ENCODE measurements around the gene KCNAB2. TPM values are rescaled to one million over a fixed set of nuclear protein-coding genes. Genes with fewer than 3 reads are reported as not detected.

KCNAB2 gene
- total RNA-seq, 6 experiments from 2014 or later: 8.0 to 12.6 (median 10.7) TPM

DNA sequence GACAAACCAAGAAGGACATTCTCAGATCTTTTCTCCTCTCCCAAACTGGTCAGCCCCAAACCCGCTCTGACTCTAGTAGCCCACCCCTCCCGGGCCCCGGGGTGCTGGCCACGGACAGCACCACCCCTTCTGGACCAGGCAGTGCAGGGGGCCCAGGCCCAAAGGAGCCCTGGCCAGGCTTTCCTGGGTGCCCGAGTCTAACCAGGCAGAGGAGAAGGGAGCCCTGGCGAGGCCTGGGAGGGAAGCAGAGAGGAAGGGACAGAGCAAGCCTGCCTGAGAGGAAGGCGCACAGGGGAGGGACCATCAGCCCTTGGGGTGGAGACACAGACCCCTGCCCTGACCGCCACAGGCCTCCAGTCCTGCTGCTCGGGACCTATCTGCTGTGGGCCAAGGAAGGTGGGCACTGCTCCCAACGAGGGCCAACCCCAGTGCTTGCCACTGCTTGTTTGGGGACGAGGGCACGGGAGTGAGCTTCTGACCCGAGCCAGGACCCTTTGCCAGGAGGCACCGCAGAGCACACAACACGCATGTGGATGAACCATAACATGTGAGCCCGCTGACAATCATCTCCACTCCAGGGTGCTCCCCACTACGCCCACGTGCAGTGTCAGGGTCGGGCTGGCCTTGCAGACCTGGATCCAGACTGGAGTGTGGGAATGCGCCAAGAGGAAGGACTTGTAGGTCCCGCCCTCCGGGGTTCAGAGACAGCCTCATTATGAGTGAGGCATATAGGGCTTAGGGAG lies 57.6 kb downstream of the KCNAB2 start:
- Mint-ChIP-seq H3K27ac (no peak overlapping the region), H3K9me3 (no peaks in the 10 kb centered on the region), H3K36me3 (ENCODE audit: low read depth) (no peaks in the 10 kb centered on the region), H3K4me3 (no peak overlapping the region), H3K27me3 (ENCODE audit: insufficient read depth) (peaks cover 17% of the 10 kb centered on the region), H3K4me1 (ENCODE audit: low read depth) (peaks cover 5% of the 10 kb centered on the region)
- TF ChIP-seq, protein P1, sequence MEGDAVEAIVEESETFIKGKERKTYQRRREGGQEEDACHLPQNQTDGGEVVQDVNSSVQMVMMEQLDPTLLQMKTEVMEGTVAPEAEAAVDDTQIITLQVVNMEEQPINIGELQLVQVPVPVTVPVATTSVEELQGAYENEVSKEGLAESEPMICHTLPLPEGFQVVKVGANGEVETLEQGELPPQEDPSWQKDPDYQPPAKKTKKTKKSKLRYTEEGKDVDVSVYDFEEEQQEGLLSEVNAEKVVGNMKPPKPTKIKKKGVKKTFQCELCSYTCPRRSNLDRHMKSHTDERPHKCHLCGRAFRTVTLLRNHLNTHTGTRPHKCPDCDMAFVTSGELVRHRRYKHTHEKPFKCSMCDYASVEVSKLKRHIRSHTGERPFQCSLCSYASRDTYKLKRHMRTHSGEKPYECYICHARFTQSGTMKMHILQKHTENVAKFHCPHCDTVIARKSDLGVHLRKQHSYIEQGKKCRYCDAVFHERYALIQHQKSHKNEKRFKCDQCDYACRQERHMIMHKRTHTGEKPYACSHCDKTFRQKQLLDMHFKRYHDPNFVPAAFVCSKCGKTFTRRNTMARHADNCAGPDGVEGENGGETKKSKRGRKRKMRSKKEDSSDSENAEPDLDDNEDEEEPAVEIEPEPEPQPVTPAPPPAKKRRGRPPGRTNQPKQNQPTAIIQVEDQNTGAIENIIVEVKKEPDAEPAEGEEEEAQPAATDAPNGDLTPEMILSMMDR (IDR thresholded peaks at IDR 0.05): no peak
- DNase-seq: no peak

DNA sequence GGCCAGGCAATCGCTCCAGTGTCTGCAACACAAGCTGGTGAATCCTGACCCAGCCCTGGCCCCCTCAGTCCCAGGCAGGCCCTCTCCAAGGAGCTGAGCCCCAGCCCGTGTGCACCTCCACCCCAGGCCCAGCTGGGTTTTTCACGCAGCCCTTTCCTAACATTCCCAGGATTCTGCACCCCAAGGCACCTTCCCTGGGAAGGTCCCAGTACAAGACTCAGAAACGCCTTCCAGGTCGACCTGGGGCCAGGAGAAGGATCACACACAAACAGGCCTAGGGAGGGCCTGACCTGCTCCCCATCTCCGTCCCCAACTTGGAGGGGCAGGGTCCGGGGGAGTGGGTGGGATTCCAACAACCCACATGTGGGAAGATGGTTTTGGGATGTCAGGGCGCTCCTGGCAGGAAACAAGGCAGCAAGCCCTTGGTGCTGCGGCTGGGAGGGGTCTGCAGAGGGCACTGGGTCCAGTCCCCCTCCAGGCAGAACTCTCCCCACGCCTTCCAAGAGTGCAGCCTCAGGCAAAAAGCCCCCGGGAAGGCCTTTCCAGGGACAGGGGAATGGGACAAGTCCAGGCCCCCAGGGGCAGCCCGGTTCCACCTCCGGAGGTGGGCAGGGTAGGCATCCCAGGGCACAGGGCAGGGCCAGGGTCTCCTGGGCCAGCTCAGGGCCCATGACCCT lies 58.3 kb downstream of the KCNAB2 start:
- TF ChIP-seq, protein P1 (IDR thresholded peaks at IDR 0.05): no peak
- DNase-seq: no peak
- H3K4me1 Mint-ChIP-seq (ENCODE audit: low read depth): no peaks in the 10 kb centered on the region
- peaks cover 17% of the 10 kb centered on the region for H3K27me3 Mint-ChIP-seq (ENCODE audit: insufficient read depth)
- H3K36me3 Mint-ChIP-seq (ENCODE audit: low read depth): no peaks in the 10 kb centered on the region
- H3K27ac Mint-ChIP-seq: no peak overlapping the region
- no peaks in the 10 kb centered on the region for H3K9me3 Mint-ChIP-seq
- H3K4me3 Mint-ChIP-seq: no peak overlapping the region

- Mint-ChIP-seq H3K4me3 (no peak overlapping the region), H3K9me3 (no peaks in the 10 kb centered on the region), H3K27me3 (ENCODE audit: insufficient read depth) (peaks cover 17% of the 10 kb centered on the region), H3K36me3 (ENCODE audit: low read depth) (no peaks in the 10 kb centered on the region), H3K27ac (no peak overlapping the region), H3K4me1 (ENCODE audit: low read depth) (no peaks in the 10 kb centered on the region)
- no peak for DNase-seq
- TF ChIP-seq, protein P1 (IDR thresholded peaks at IDR 0.05): no peak
Measured at GRCh38 chr1:6104631-6105030, 58.9 kb downstream of the KCNAB2 start.

GRCh38 chr1:6105218-6105679 lies 59.6 kb downstream of the KCNAB2 start:
- H3K27ac Mint-ChIP-seq: no peak overlapping the region
- TF ChIP-seq, protein P1 (IDR thresholded peaks at IDR 0.05): peak; percentile 28
- H3K36me3 Mint-ChIP-seq (ENCODE audit: low read depth): no peaks in the 10 kb centered on the region
- H3K9me3 Mint-ChIP-seq: no peaks in the 10 kb centered on the region
- H3K4me3 Mint-ChIP-seq: no peak overlapping the region
- no peak for DNase-seq
- H3K27me3 Mint-ChIP-seq (ENCODE audit: insufficient read depth): peaks cover 18% of the 10 kb centered on the region
- no peaks in the 10 kb centered on the region for H3K4me1 Mint-ChIP-seq (ENCODE audit: low read depth)

GRCh38 chr1:6105763-6106162 lies 60.1 kb downstream of the KCNAB2 start:
- Mint-ChIP-seq H3K27ac (no peak overlapping the region), H3K9me3 (no peaks in the 10 kb centered on the region), H3K36me3 (ENCODE audit: low read depth) (no peaks in the 10 kb centered on the region), H3K4me3 (no peak overlapping the region), H3K4me1 (ENCODE audit: low read depth) (no peaks in the 10 kb centered on the region), H3K27me3 (ENCODE audit: insufficient read depth) (peaks cover 23% of the 10 kb centered on the region)
- TF ChIP-seq, protein P1 (IDR thresholded peaks at IDR 0.05): no peak
- DNase-seq: no peak
